Measurements from ENCODE around the gene DGKB. TPM values are rescaled to one million over a fixed set of nuclear protein-coding genes. Genes with fewer than 3 reads are reported as not detected.

Gene DGKB
- total RNA-seq, 1 experiment from 2014 or later = not detected

DNA sequence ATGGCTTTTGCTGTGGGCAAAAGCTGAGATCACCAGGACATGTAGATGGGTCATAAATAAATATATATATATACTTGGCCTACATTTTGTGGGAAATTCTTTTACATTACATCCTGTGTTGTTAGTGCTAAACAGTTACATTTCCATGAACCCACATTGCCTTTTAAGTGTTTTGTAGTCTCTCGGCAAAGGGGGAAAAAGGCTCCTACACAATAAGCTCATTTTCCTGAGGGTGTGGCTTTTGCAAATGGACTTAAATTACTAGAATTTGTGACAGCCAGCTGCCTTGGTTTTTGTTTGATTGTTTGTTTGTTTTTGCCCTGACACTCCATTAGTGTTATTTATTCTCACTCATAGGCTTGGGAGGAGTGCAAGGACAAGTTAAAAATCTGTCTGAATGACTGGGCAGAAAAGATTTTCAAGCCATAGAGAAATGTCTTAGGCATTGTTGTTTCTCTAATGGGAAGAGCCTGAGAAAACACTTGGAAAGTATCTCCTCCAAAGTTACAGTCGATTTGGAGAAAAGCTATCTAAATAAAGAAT, 128.8 kb downstream of the DGKB start:
- Histone ChIP-seq H3K9me3 (ENCODE audit: low read depth, low read length, poor library complexity, severe bottlenecking) (no peaks in the 10 kb centered on the region), H3K4me1 (ENCODE audit: insufficient read depth, low read length, poor library complexity, severe bottlenecking) (no peaks in the 10 kb centered on the region), H3K27me3 (replicated peaks; ENCODE audit: insufficient read depth, low read depth, low read length, poor library complexity) (no peaks in the 10 kb centered on the region), H3K4me3 (ENCODE audit: low read depth, low read length, poor library complexity, severe bottlenecking) (no peak overlapping the region), H3K36me3 (ENCODE audit: insufficient read depth, low read length, poor library complexity, severe bottlenecking) (no peaks in the 10 kb centered on the region), H3K27ac (ENCODE audit: low read depth, low read length, poor library complexity, severe bottlenecking) (no peak overlapping the region)
- no TSS peak for BruUV-seq (replicated peaks)
- DNase-seq (ENCODE audit: low spot score) = no peak
- CTCF ChIA-PET = no interaction called here
- intact Hi-C loops (cut with micrococcal nuclease; ENCODE audit: unreplicated experiment) = no loop called here
- TF ChIP-seq, protein P1, sequence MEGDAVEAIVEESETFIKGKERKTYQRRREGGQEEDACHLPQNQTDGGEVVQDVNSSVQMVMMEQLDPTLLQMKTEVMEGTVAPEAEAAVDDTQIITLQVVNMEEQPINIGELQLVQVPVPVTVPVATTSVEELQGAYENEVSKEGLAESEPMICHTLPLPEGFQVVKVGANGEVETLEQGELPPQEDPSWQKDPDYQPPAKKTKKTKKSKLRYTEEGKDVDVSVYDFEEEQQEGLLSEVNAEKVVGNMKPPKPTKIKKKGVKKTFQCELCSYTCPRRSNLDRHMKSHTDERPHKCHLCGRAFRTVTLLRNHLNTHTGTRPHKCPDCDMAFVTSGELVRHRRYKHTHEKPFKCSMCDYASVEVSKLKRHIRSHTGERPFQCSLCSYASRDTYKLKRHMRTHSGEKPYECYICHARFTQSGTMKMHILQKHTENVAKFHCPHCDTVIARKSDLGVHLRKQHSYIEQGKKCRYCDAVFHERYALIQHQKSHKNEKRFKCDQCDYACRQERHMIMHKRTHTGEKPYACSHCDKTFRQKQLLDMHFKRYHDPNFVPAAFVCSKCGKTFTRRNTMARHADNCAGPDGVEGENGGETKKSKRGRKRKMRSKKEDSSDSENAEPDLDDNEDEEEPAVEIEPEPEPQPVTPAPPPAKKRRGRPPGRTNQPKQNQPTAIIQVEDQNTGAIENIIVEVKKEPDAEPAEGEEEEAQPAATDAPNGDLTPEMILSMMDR (conservative IDR thresholded peaks at IDR 0.05; ENCODE audit: low read depth, low read length) = no peak
- no peak for TF ChIP-seq EZH2 (IDR thresholded peaks at IDR 0.05; ENCODE audit: borderline replicate concordance, low read depth, low read length, poor library complexity, severe bottlenecking)
- POLR2A ChIA-PET (ENCODE audit: low non-redundant PET) = no interaction called here

DNA sequence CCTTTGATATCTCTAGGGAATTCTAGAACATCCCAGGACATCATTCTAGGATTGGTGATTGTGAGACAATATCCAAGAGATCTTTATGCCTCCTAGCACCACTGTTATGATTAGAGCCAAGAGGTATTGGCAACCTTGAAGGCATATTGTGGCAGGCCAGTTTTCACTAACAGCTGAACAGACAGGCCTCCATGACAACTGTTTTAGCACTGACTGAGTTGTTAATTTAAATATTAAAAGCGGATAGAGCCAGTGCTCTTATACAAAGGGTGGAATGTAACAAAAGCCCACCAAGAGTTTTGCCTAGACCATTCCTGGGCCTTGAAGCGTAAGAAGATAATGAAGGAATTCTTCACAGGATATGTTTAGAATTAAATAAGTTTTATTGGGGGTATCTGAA, 131.9 kb downstream of the DGKB start:
- intact Hi-C loops (cut with micrococcal nuclease; ENCODE audit: unreplicated experiment) = no loop called here
- ChIA-PET POLR2A (ENCODE audit: low non-redundant PET) (no interaction called here), CTCF (interaction anchor here (0.6 kb wide), 1 partner anchor 36 kb away, joined by 3 read pairs; no protein-coding TSS in a partner anchor)
- Histone ChIP-seq H3K27ac (ENCODE audit: low read depth, low read length, poor library complexity, severe bottlenecking) (no peak overlapping the region), H3K27me3 (replicated peaks; ENCODE audit: insufficient read depth, low read depth, low read length, poor library complexity) (no peaks in the 10 kb centered on the region), H3K36me3 (ENCODE audit: insufficient read depth, low read length, poor library complexity, severe bottlenecking) (no peaks in the 10 kb centered on the region), H3K9me3 (ENCODE audit: low read depth, low read length, poor library complexity, severe bottlenecking) (no peaks in the 10 kb centered on the region), H3K4me3 (ENCODE audit: low read depth, low read length, poor library complexity, severe bottlenecking) (no peak overlapping the region), H3K4me1 (ENCODE audit: insufficient read depth, low read length, poor library complexity, severe bottlenecking) (no peaks in the 10 kb centered on the region)
- DNase-seq (ENCODE audit: low spot score) = no peak
- BruUV-seq (replicated peaks) = no TSS peak
- TF ChIP-seq, protein P1 (conservative IDR thresholded peaks at IDR 0.05; ENCODE audit: low read depth, low read length) = no peak
- no peak for TF ChIP-seq EZH2 (IDR thresholded peaks at IDR 0.05; ENCODE audit: borderline replicate concordance, low read depth, low read length, poor library complexity, severe bottlenecking)

DNA sequence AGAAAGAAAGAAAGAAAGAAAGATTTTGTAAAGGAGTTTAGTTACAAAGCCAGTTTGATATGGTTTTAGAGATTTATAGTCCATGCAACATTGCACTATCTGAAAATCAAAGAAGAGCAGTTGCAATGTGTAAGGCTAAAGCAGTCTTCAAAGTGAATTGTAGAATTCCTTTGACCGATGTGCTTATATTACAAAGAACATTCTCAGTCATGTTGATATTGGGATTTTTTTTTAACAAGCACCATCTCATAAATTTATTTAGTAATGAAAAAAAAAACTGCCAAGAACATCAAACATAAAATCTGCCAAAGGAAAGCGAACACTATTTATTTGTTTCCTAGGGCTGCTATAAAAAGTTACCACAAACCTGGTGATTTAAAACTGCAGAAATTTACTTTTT, 133.3 kb downstream of the DGKB start:
- Histone ChIP-seq H3K27me3 (replicated peaks; ENCODE audit: insufficient read depth, low read depth, low read length, poor library complexity) (no peaks in the 10 kb centered on the region), H3K4me1 (ENCODE audit: insufficient read depth, low read length, poor library complexity, severe bottlenecking) (no peaks in the 10 kb centered on the region), H3K27ac (ENCODE audit: low read depth, low read length, poor library complexity, severe bottlenecking) (no peak overlapping the region), H3K4me3 (ENCODE audit: low read depth, low read length, poor library complexity, severe bottlenecking) (no peak overlapping the region), H3K36me3 (ENCODE audit: insufficient read depth, low read length, poor library complexity, severe bottlenecking) (no peaks in the 10 kb centered on the region), H3K9me3 (ENCODE audit: low read depth, low read length, poor library complexity, severe bottlenecking) (no peaks in the 10 kb centered on the region)
- TF ChIP-seq EZH2 (IDR thresholded peaks at IDR 0.05; ENCODE audit: borderline replicate concordance, low read depth, low read length, poor library complexity, severe bottlenecking) = no peak
- TF ChIP-seq, protein P1 (conservative IDR thresholded peaks at IDR 0.05; ENCODE audit: low read depth, low read length) = no peak
- no TSS peak for BruUV-seq (replicated peaks)
- intact Hi-C loops (cut with micrococcal nuclease; ENCODE audit: unreplicated experiment) = no loop called here
- no peak for DNase-seq (ENCODE audit: low spot score)
- ChIA-PET CTCF (no interaction called here), POLR2A (ENCODE audit: low non-redundant PET) (no interaction called here)
